ENCODE results near the gene AHCY. TPM values are rescaled to one million over a fixed set of nuclear protein-coding genes. Genes with fewer than 3 reads are reported as not detected.

Gene AHCY
- total RNA-seq, 4 donors from 2014 or later: 43.7 to 88.9 (median 80.4) TPM

- TF ChIP-seq EP300 (IDR thresholded peaks at IDR 0.05): no peak
- no peak for TF ChIP-seq POLR2A (IDR thresholded peaks at IDR 0.05)
- TF ChIP-seq, protein P1, sequence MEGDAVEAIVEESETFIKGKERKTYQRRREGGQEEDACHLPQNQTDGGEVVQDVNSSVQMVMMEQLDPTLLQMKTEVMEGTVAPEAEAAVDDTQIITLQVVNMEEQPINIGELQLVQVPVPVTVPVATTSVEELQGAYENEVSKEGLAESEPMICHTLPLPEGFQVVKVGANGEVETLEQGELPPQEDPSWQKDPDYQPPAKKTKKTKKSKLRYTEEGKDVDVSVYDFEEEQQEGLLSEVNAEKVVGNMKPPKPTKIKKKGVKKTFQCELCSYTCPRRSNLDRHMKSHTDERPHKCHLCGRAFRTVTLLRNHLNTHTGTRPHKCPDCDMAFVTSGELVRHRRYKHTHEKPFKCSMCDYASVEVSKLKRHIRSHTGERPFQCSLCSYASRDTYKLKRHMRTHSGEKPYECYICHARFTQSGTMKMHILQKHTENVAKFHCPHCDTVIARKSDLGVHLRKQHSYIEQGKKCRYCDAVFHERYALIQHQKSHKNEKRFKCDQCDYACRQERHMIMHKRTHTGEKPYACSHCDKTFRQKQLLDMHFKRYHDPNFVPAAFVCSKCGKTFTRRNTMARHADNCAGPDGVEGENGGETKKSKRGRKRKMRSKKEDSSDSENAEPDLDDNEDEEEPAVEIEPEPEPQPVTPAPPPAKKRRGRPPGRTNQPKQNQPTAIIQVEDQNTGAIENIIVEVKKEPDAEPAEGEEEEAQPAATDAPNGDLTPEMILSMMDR (IDR thresholded peaks at IDR 0.05): no peak
- no peak for TF ChIP-seq POLR2AphosphoS5 (IDR thresholded peaks at IDR 0.05)
- Histone ChIP-seq H3K36me3 (no peaks in the 10 kb centered on the region), H3K27me3 (peaks cover 8% of the 10 kb centered on the region), H3K4me1 (peaks cover 19% of the 10 kb centered on the region), H3K27ac (no peak overlapping the region), H3K4me3 (peak overlapping the region; percentile 30), H3K9me3 (no peaks in the 10 kb centered on the region)
- no peak for DNase-seq (ENCODE audit: low spot score in 2 of 2)
- 19% methylated on average over 21 of the region's 45 CpGs for WGBS
Observed at GRCh38 chr20:34311118-34312023, 8.2 kb upstream of the AHCY start.

DNA sequence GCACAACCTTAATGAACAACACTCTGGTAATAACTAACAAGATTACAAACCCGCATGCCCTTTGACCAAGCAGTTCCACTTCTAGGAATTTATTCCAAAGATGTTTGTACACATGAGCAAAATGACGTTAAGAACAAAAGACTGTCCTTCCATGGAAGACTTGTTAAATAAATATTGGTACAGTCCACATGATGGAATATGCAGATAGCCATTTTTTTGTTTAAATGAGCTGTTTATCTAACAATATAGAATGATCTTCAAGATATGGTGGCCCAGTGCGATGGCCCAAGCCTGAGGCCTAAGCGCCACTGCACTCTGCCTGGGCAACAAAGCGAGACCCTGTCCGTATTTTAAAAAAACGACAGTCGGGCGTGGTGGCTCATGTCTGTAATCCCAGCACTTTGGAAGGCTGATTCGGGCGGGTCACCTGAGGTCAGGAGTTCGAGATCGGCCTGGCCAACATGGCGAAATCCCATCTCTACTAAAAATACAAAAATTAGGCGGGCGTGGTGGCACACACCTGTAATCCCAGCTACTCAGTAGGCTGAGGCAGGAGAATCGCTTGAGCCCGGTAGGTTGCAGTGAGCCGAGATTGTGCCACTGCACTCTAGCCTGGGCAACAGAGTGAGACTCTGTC is 7.4 kb upstream of the AHCY start:
- 88% methylated on average over 19 of the region's 19 CpGs for WGBS
- DNase-seq (ENCODE audit: low spot score in 2 of 2): no peak
- Histone ChIP-seq H3K4me3 (no peak overlapping the region), H3K36me3 (no peaks in the 10 kb centered on the region), H3K27me3 (peaks cover 8% of the 10 kb centered on the region), H3K4me1 (peaks cover 19% of the 10 kb centered on the region), H3K9me3 (no peaks in the 10 kb centered on the region), H3K27ac (no peak overlapping the region)
- no peak for TF ChIP-seq POLR2A (IDR thresholded peaks at IDR 0.05)
- TF ChIP-seq, protein P1 (IDR thresholded peaks at IDR 0.05): no peak
- TF ChIP-seq EP300 (IDR thresholded peaks at IDR 0.05): no peak
- no peak for TF ChIP-seq POLR2AphosphoS5 (IDR thresholded peaks at IDR 0.05)

DNA sequence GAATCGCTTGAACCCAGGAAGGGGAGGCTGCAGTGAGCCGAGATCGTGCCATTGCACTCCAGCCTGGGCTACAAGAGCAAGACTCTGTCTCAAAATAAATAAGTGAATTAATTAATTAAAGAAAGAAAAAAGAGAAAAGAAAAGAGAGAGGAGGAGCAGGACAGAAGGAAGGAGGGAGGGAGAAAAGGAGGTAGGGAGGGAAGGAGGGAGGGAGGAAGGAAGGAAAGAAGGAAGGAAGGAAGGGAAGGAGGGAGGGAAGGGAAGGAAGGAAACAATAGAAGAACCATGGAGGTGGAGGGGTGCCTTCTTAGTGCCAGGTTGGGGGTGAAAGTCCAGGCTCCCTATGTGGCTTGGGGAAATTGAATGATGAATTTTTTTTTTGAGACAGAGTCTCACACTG is 6.5 kb upstream of the AHCY start:
- no peak for DNase-seq (ENCODE audit: low spot score in 2 of 2)
- Histone ChIP-seq H3K4me3 (no peak overlapping the region), H3K27me3 (peaks cover 8% of the 10 kb centered on the region), H3K27ac (no peak overlapping the region), H3K4me1 (peaks cover 19% of the 10 kb centered on the region), H3K9me3 (no peaks in the 10 kb centered on the region), H3K36me3 (no peaks in the 10 kb centered on the region)
- no peak for TF ChIP-seq POLR2A (IDR thresholded peaks at IDR 0.05)
- TF ChIP-seq, protein P1 (IDR thresholded peaks at IDR 0.05): no peak
- TF ChIP-seq EP300 (IDR thresholded peaks at IDR 0.05): no peak
- TF ChIP-seq POLR2AphosphoS5 (IDR thresholded peaks at IDR 0.05): no peak
- whole genome bisulfite sequencing: 95% methylated on average over 3 of the region's 3 CpGs

- Histone ChIP-seq H3K9me3 (no peaks in the 10 kb centered on the region), H3K4me3 (no peak overlapping the region), H3K36me3 (no peaks in the 10 kb centered on the region), H3K27me3 (no peaks in the 10 kb centered on the region), H3K27ac (no peak overlapping the region), H3K4me1 (peaks cover 24% of the 10 kb centered on the region)
- DNase-seq (ENCODE audit: low spot score in 2 of 2): no peak
- 57% methylated on average over 19 of the region's 19 CpGs for WGBS
- TF ChIP-seq POLR2AphosphoS5 (IDR thresholded peaks at IDR 0.05): no peak
- TF ChIP-seq EP300 (IDR thresholded peaks at IDR 0.05): no peak
- no peak for TF ChIP-seq POLR2A (IDR thresholded peaks at IDR 0.05)
- TF ChIP-seq, protein P1 (IDR thresholded peaks at IDR 0.05): no peak
Observed at GRCh38 chr20:34305333-34306230, 2.4 kb upstream of the AHCY start.
